Cardiac fibroblast (primary cell): ENCODE results near the gene LCLAT1.

Source experiments
- DNase-seq, 2 donors: peaks; one replicate each; pipeline versions ENCODE4 v3.0.0 to v3.0.0-alpha.2; 2010; ENCODE audit warnings: low read depth in 2 of 2
- H3K4me3 ChIP-seq, 2 donors: replicated peaks in 1 of 2; 1 replicate in 1 of 2; 2 replicates in 1 of 2; pipeline ENCODE4 v1.5.1; 2011; ENCODE audit warnings: low read depth in 2 of 2, low read length in 2 of 2, mild to moderate bottlenecking in 2 of 2, moderate library complexity in 1 of 2
- CTCF ChIP-seq: IDR thresholded peaks from one replicate; pipeline ENCODE4 v1.5.1; 2011; ENCODE audit warnings: low read depth, mild to moderate bottlenecking, low read length, inconsistent platforms

Gene LCLAT1

DNA sequence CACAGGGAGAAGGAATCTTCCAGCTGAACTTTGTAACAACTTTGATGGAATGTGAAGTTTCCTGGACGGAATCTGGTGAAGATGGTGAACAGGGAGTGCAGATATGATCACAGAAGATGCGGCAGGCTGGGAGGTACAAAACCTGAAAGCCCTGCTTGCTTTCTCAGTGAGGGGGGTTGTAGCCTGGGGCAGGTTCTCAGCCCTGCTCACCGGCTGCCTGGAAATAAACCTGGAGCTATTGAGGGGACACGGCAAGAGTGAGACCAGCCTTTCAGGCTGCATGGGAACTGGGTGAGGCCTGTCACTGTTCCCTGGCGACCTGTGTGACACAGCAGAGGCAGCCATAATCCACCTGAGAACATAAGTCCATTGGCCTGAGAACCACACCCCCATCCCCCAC is 174.8 kb downstream of the LCLAT1 start:
- TF ChIP-seq CTCF, result no peak
- DNase-seq, result no peak

DNA sequence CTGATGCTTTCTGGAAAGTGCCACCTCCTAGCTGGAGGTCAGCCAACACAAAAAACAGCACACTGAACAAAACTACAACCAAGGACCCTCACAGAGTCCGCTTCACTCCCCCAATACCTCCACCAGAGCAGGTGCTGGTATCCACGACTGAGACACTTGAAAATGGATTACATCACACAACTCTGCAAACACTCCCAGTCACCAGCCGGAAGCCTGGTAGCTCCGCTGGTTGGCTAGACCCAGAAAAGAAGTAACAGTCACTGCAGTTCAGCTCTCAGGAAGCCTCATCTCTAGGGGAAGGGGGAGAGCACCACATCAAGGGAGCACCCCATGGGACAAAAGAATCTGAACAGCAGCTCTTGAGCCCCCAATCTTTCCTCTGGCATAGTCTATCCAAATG is 175.4 kb downstream of the LCLAT1 start:
- DNase-seq, result no peak
- no peak for TF ChIP-seq CTCF
- H3K4me3 ChIP-seq, result no peak overlapping the region

More for the DNA sequence above, 174.8 kb downstream of the LCLAT1 start:
- H3K4me3 ChIP-seq, result no peak overlapping the region

GRCh38 chr2:30625276-30625675 is 178.2 kb downstream of the LCLAT1 start:
- no peak for DNase-seq
- TF ChIP-seq CTCF, result no peak
- no peak overlapping the region for H3K4me3 ChIP-seq

GRCh38 chr2:30625701-30626100 is 178.7 kb downstream of the LCLAT1 start:
- H3K4me3 ChIP-seq, result no peak overlapping the region
- DNase-seq, result no peak
- no peak for TF ChIP-seq CTCF

GRCh38 chr2:30626397-30626796 is 179.4 kb downstream of the LCLAT1 start:
- no peak overlapping the region for H3K4me3 ChIP-seq
- no peak for TF ChIP-seq CTCF
- no peak for DNase-seq

DNA sequence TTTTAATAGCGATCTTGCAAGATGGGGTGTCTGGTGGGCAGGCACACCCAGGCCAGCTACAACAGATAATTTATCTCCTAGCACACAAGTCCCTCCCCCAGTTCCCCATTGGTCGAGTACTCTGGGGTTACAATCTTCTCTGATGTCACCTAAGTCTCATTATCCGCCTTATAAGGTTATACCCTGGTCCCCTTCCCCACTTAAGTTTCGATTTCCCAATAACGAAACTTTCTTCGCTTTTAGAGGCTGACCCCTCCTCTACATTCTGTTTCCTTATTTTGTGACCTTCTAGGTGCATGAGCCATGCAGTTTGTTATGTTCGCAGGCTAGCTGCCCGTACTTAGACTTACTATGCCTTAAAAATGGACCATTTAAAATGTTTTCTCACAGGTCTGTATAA is 180.1 kb downstream of the LCLAT1 start:
- no peak for DNase-seq
- no peak overlapping the region for H3K4me3 ChIP-seq
- no peak for TF ChIP-seq CTCF

DNA sequence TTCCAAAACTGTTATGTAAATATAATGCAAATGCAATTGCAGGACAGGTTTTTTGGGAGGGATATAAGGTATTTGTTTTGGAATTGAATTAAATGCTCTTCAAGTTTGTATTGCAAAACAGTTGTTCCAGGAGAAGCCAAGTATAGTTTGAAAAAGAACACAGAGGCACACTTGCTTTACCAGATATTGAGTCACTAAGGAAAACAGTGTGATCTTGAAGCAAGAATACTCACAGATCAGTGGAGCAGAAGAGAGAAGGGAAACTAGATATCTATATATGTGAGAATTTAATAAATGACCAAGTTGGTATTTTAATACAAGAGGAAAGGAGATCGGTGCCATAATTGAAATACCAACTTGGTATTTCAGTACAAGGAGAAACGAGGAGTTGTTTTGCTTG is 181.3 kb downstream of the LCLAT1 start:
- no peak for TF ChIP-seq CTCF
- H3K4me3 ChIP-seq, result no peak overlapping the region
- DNase-seq, result peak; percentile 32 to 65
